ENCODE measurements around the gene AEBP2. TPM values are rescaled to one million over a fixed set of nuclear protein-coding genes. Genes with fewer than 3 reads are reported as not detected.

The AEBP2 gene
- total RNA-seq, 1 experiment from 2014 or later = 50.3 TPM

- Histone ChIP-seq H3F3A (ENCODE audit: insufficient read depth, low read depth) (peaks cover 22% of the 10 kb centered on the region), H3K9me2 (ENCODE audit: insufficient read depth) (no peaks in the 10 kb centered on the region), H3K36me3 (ENCODE audit: low read depth) (peaks cover 9% of the 10 kb centered on the region), H3K27ac (no peak overlapping the region), H3K27me3 (ENCODE audit: insufficient read depth, low read depth) (no peaks in the 10 kb centered on the region), H4K20me1 (ENCODE audit: insufficient read depth) (peaks cover 16% of the 10 kb centered on the region; the same call in 1 of the 2 replicates), H3K9me3 (ENCODE audit: insufficient read depth, low read depth) (no peaks in the 10 kb centered on the region), H2AFZ (no peak overlapping the region), H3K4me3 (no peak overlapping the region), H3K79me2 (ENCODE audit: low read depth) (peaks cover 52% of the 10 kb centered on the region), H3K4me2 (no peak overlapping the region), H3K4me1 (replicated peaks; ENCODE audit: insufficient read depth) (no peaks in the 10 kb centered on the region)
- BruUV-seq (replicated peaks) = no TSS peak
- no peak for DNase-seq
- POLR2A ChIA-PET (ENCODE audit: unreplicated experiment) = no interaction called here
- no peak for TF ChIP-seq CTCF (conservative IDR thresholded peaks at IDR 0.05)
- TF ChIP-seq EZH2 (IDR thresholded peaks at IDR 0.05; ENCODE audit: low read depth) = no peak
- CTCF ChIA-PET = interaction anchor here (0.6 kb wide), 1 partner anchor 543 kb away, joined by 4 read pairs; no protein-coding TSS in a partner anchor
- intact Hi-C loops (cut with micrococcal nuclease; ENCODE audit: unreplicated experiment) = no loop called here
Observed at GRCh38 chr12:19499030-19499429, 59.7 kb downstream of the AEBP2 start.

- Histone ChIP-seq H3K4me2 (no peak overlapping the region), H2AFZ (no peak overlapping the region), H3K27ac (no peak overlapping the region), H3K4me1 (replicated peaks; ENCODE audit: insufficient read depth) (no peaks in the 10 kb centered on the region), H3K36me3 (ENCODE audit: low read depth) (0 out of 2 replicates have a peak, but pooled peaks cover 4% of the 10 kb centered on the region), H3K27me3 (ENCODE audit: insufficient read depth, low read depth) (no peaks in the 10 kb centered on the region), H4K20me1 (ENCODE audit: insufficient read depth) (peaks cover 29% of the 10 kb centered on the region), H3F3A (ENCODE audit: insufficient read depth, low read depth) (peaks cover 5% of the 10 kb centered on the region; the same call in 1 of the 2 replicates), H3K9me2 (ENCODE audit: insufficient read depth) (no peaks in the 10 kb centered on the region), H3K79me2 (ENCODE audit: low read depth) (peaks cover 39% of the 10 kb centered on the region), H3K9me3 (ENCODE audit: insufficient read depth, low read depth) (no peaks in the 10 kb centered on the region), H3K4me3 (no peak overlapping the region)
- CTCF ChIA-PET = interaction anchor here (1.0 kb wide), 1 partner anchor 69 kb away, joined by 5 read pairs; no protein-coding TSS in a partner anchor
- DNase-seq = no peak
- no TSS peak for BruUV-seq (replicated peaks)
- POLR2A ChIA-PET (ENCODE audit: unreplicated experiment) = no interaction called here
- TF ChIP-seq EZH2 (IDR thresholded peaks at IDR 0.05; ENCODE audit: low read depth) = no peak
- no peak for TF ChIP-seq CTCF (conservative IDR thresholded peaks at IDR 0.05)
- intact Hi-C loops (cut with micrococcal nuclease; ENCODE audit: unreplicated experiment) = loop anchor here (5.0 kb wide), 1 partner anchor 136 kb away; no protein-coding TSS in a partner anchor
Observed at GRCh38 chr12:19506497-19506896, 67.2 kb downstream of the AEBP2 start.

- Histone ChIP-seq H3K4me2 (no peak overlapping the region), H2AFZ (no peak overlapping the region), H4K20me1 (ENCODE audit: insufficient read depth) (peaks cover 21% of the 10 kb centered on the region), H3K27me3 (ENCODE audit: insufficient read depth, low read depth) (no peaks in the 10 kb centered on the region), H3K9me2 (ENCODE audit: insufficient read depth) (no peaks in the 10 kb centered on the region), H3K9me3 (ENCODE audit: insufficient read depth, low read depth) (no peaks in the 10 kb centered on the region), H3K4me3 (no peak overlapping the region), H3K4me1 (replicated peaks; ENCODE audit: insufficient read depth) (no peaks in the 10 kb centered on the region), H3K36me3 (ENCODE audit: low read depth) (peaks cover 12% of the 10 kb centered on the region; the same call in 1 of the 2 replicates), H3F3A (ENCODE audit: insufficient read depth, low read depth) (no peaks in the 10 kb centered on the region), H3K79me2 (ENCODE audit: low read depth) (peaks cover 28% of the 10 kb centered on the region), H3K27ac (no peak overlapping the region)
- DNase-seq = no peak
- ChIA-PET CTCF (interaction anchor here (1.0 kb wide), 1 partner anchor 67 kb away, joined by 5 read pairs; no protein-coding TSS in a partner anchor), POLR2A (ENCODE audit: unreplicated experiment) (no interaction called here)
- TF ChIP-seq EZH2 (IDR thresholded peaks at IDR 0.05; ENCODE audit: low read depth) (no peak), CTCF (conservative IDR thresholded peaks at IDR 0.05) (no peak)
- BruUV-seq (replicated peaks) = no TSS peak
- intact Hi-C loops (cut with micrococcal nuclease; ENCODE audit: unreplicated experiment) = loop anchor here (5.0 kb wide), 1 partner anchor 134 kb away; no protein-coding TSS in a partner anchor
Observed at GRCh38 chr12:19507823-19508222, 68.5 kb downstream of the AEBP2 start.
